ENCODE results near the gene BAG3. TPM values are rescaled to one million over a fixed set of nuclear protein-coding genes. Genes with fewer than 3 reads are reported as not detected.
A peak's percentile ranks its signal among the peaks of the same experiment; 100 is the strongest.

Gene BAG3
- total and polyA plus RNA-seq, 9 of the 15 experiments (the other 6 are each of a cell fraction or from before 2014, with no cell fraction given), result 2.6 to 27.4 (median 7.2) TPM

- no peak for TF ChIP-seq STAT6 (CRISPR knock-in tag; IDR thresholded peaks at IDR 0.05)
- TF ChIP-seq TSC22D4 (tag; IDR thresholded peaks at IDR 0.05), result no peak
- TF ChIP-seq, protein P1, sequence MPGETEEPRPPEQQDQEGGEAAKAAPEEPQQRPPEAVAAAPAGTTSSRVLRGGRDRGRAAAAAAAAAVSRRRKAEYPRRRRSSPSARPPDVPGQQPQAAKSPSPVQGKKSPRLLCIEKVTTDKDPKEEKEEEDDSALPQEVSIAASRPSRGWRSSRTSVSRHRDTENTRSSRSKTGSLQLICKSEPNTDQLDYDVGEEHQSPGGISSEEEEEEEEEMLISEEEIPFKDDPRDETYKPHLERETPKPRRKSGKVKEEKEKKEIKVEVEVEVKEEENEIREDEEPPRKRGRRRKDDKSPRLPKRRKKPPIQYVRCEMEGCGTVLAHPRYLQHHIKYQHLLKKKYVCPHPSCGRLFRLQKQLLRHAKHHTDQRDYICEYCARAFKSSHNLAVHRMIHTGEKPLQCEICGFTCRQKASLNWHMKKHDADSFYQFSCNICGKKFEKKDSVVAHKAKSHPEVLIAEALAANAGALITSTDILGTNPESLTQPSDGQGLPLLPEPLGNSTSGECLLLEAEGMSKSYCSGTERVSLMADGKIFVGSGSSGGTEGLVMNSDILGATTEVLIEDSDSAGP (CRISPR knock-in tag; IDR thresholded peaks at IDR 0.05), result no peak
- TF ChIP-seq TFAP4 (CRISPR knock-in tag; IDR thresholded peaks at IDR 0.05; ENCODE audit: borderline replicate concordance), result no peak
- 0 out of 2 replicates have a peak, but pooled peaks have one; percentile 2 for TF ChIP-seq EGR1 (conservative IDR thresholded peaks at IDR 0.05)
- no peak for TF ChIP-seq JUND (IDR thresholded peaks at IDR 0.05; ENCODE audit: borderline replicate concordance, low read depth, low read length)
- TF ChIP-seq JUND (tag; IDR thresholded peaks at IDR 0.05; ENCODE audit: borderline replicate concordance, low read depth, low read length), result no peak
- TF ChIP-seq RBM25 (IDR thresholded peaks at IDR 0.05; ENCODE audit: low read depth, low read length, severe bottlenecking), result no peak
- no peak for TF ChIP-seq TEAD4 (IDR thresholded peaks at IDR 0.05; ENCODE audit: low read length)
- TF ChIP-seq TEAD4 (CRISPR knock-in tag; IDR thresholded peaks at IDR 0.05; ENCODE audit: borderline replicate concordance), result no peak
These were observed 74.9 kb downstream of the BAG3 start, which contains the start of gene INPP5F (continued) for GRCh38 chr10:119725828-119726675.
